Activated T-cell treated with anti-CD3 and anti-CD28 coated beads, Interleukin-2, amount 50 U/mL, for 4 hours (primary cell): ENCODE results near the gene DDX60. TPM values are rescaled to one million over a fixed set of nuclear protein-coding genes. Genes with fewer than 3 reads are reported as not detected.
A peak's percentile ranks its signal among the peaks of the same experiment; 100 is the strongest.
"Not testable (repeated sequence)": the region's sequence is repeated elsewhere in the genome, so short reads cannot be mapped to it uniquely, and the experiment has no call there.

Experiments used
- ATAC-seq, 2 donors: fragments of 200-7000 bp; cut with Tn5 transposase; one replicate each; pipeline ENCODE4 v1.10.0; 2021
- DNase-seq: peaks from one replicate; pipeline ENCODE4 v3.0.0-alpha.2; 2020
- H3K27me3 Mint-ChIP-seq: one replicate; pipeline ENCODE4 v1.8.0; 2021; ENCODE audit warnings: low read depth, mixed read lengths
- H3K36me3 Mint-ChIP-seq: one replicate; pipeline ENCODE4 v1.8.0; 2022; ENCODE audit warnings: mixed read lengths; ENCODE audit not compliant: insufficient read depth
- H3K4me1 Mint-ChIP-seq: one replicate; pipeline ENCODE4 v1.8.0; 2021; ENCODE audit warnings: low read depth, mixed read lengths
- H3K4me3 Mint-ChIP-seq: one replicate; pipeline ENCODE4 v1.8.0; 2021; ENCODE audit warnings: mild to moderate bottlenecking, moderate library complexity, mixed read lengths
- H3K9me3 Mint-ChIP-seq: one replicate; pipeline ENCODE4 v1.8.0; 2021; ENCODE audit warnings: mixed read lengths
- total RNA-seq, 3 donors: library from RNA; stranded (reverse); gene quantifications; one replicate each; pipeline ENCODE4 v1.2.1, GENCODE V29; 2021

DDX60 gene, protein sequence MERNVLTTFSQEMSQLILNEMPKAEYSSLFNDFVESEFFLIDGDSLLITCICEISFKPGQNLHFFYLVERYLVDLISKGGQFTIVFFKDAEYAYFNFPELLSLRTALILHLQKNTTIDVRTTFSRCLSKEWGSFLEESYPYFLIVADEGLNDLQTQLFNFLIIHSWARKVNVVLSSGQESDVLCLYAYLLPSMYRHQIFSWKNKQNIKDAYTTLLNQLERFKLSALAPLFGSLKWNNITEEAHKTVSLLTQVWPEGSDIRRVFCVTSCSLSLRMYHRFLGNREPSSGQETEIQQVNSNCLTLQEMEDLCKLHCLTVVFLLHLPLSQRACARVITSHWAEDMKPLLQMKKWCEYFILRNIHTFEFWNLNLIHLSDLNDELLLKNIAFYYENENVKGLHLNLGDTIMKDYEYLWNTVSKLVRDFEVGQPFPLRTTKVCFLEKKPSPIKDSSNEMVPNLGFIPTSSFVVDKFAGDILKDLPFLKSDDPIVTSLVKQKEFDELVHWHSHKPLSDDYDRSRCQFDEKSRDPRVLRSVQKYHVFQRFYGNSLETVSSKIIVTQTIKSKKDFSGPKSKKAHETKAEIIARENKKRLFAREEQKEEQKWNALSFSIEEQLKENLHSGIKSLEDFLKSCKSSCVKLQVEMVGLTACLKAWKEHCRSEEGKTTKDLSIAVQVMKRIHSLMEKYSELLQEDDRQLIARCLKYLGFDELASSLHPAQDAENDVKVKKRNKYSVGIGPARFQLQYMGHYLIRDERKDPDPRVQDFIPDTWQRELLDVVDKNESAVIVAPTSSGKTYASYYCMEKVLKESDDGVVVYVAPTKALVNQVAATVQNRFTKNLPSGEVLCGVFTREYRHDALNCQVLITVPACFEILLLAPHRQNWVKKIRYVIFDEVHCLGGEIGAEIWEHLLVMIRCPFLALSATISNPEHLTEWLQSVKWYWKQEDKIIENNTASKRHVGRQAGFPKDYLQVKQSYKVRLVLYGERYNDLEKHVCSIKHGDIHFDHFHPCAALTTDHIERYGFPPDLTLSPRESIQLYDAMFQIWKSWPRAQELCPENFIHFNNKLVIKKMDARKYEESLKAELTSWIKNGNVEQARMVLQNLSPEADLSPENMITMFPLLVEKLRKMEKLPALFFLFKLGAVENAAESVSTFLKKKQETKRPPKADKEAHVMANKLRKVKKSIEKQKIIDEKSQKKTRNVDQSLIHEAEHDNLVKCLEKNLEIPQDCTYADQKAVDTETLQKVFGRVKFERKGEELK (N-terminal part only)
- 1 to 10 TPM; 3.4 to 3.9 (median 3.7) TPM for total RNA-seq

DNA sequence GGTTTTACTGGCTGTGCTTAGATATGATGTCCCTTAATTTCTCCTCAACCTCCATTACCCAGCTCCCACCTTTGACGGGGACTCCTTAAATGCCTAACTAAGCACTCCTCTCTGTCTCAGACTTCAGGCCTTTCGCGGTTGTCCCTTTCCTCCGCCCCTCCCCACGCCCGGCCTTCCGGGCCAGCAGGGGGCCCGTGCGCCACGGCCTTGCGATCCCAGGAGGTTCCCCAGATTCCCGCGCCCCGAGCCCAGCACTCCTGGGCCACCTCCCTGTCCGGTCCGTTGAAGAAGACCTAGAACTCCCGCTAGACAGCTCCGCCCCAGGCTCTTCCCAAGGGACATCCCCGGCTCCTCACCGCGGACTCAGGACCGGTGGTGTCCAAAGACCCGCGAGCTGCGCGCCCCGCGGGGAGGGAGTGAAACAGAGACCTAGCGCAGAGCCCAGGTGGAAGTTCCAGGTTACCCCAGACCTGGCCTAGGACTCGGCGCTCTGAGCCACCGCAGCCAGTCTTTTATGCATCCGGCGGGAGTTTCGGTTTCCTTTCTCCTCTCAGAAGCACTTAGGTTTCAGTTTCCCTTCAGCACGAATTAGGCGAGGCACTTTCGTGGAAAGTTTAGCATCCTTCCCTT is at the start of gene DDX60:
TSS of gene DDX60 (minus strand) at position 487 of the 630 bp plus-strand sequence. CDS start 7,493 bp downstream, outside the sequence.
- H3K36me3 Mint-ChIP-seq, result peaks cover 7% of the 10 kb centered on the region
- no peaks in the 10 kb centered on the region for H3K27me3 Mint-ChIP-seq
- peak; percentile 80 for DNase-seq
- H3K4me1 Mint-ChIP-seq, result peaks cover 52% of the 10 kb centered on the region
- no peaks in the 10 kb centered on the region for H3K9me3 Mint-ChIP-seq
- peak within 1 kb of the TSS; percentile 91 for H3K4me3 Mint-ChIP-seq
- ATAC-seq, result peak; percentile 96 to 97

DNA sequence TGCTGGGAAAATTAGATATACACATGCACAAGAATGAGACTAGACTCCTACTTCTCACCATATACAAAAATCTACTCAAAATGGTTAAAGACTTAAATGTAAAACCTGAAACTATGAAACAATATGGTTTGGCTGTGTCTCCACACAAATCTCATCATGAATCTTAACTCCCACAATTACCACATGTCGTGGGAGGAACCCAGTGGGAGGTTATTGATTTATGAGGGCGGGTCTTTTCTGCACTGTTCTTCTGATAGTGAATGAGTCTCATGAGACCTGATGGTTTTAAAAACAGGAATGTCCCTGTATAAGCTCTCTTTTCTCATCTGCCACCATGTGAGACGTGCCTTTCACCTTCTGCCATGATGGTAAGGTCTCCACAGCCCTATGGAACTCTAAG is 48.5 kb upstream of the DDX60 start:
- ATAC-seq, result no peak
- H3K4me1 Mint-ChIP-seq, result peaks cover 5% of the 10 kb centered on the region
- no peaks in the 10 kb centered on the region for H3K27me3 Mint-ChIP-seq
- no peak for DNase-seq
- H3K4me3 Mint-ChIP-seq, result no peak overlapping the region
- H3K9me3 Mint-ChIP-seq, result no peaks in the 10 kb centered on the region
- H3K36me3 Mint-ChIP-seq, result peaks cover 74% of the 10 kb centered on the region

DNA sequence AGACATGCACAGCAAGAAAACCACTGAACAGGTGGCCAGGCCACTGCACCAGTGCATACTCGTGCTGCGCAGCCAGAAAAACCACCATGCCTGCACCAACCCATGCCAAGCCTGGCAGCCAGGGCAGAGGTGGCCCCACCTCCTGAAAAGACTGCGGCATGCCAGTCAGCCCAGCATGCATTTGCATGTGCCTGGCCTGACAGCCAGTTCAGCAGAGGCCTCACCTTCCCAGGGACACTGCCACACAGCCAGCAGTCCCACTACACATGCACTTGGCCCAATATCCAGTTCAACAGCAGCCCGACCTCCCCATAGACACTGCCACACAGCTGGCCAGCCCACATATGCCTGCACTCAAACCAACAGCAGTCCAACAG is 43.5 kb upstream of the DDX60 start:
- H3K27me3 Mint-ChIP-seq, result no peaks in the 10 kb centered on the region
- ATAC-seq (no peak), DNase-seq (no peak)
- H3K9me3 Mint-ChIP-seq, result peaks cover 3% of the 10 kb centered on the region
- no peak overlapping the region for H3K4me3 Mint-ChIP-seq
- H3K4me1 Mint-ChIP-seq, result peaks cover 5% of the 10 kb centered on the region
- H3K36me3 Mint-ChIP-seq, result peaks cover 76% of the 10 kb centered on the region

DNA sequence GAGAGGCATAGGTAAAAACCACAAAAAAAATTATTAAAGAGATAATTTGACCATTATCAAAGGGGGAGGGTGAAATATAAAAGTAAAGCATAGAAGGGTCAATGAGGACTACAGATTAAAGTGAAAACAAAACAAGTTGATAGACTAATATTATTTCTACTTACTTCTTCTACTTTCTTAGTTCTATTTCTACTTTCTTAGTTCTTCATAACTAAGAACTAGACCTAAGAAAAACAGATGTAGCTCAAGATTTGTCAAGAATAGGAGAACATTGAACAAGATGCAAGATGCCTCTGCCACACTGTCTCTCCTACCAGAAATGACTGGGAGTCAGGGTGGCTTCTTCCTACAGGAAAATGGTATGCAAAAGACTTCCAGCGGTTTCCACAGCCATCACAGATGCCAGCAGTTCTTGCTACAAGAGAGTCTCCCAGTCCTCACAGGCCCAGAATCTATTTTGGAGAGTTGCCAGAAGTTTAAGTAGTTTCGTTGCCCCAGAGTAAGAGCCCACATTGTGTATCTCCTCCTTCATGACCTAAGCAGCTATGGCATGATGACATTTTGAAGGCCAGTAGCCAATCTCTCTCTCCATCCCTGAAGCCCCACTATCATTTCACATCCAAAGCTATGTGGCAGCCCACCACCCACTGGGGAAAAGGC is 42.9 kb upstream of the DDX60 start:
- H3K36me3 Mint-ChIP-seq, result peaks cover 79% of the 10 kb centered on the region
- no peaks in the 10 kb centered on the region for H3K27me3 Mint-ChIP-seq
- peaks cover 3% of the 10 kb centered on the region for H3K9me3 Mint-ChIP-seq
- ATAC-seq, result no peak
- H3K4me1 Mint-ChIP-seq, result peaks cover 5% of the 10 kb centered on the region
- DNase-seq, result no peak
- no peak overlapping the region for H3K4me3 Mint-ChIP-seq

DNA sequence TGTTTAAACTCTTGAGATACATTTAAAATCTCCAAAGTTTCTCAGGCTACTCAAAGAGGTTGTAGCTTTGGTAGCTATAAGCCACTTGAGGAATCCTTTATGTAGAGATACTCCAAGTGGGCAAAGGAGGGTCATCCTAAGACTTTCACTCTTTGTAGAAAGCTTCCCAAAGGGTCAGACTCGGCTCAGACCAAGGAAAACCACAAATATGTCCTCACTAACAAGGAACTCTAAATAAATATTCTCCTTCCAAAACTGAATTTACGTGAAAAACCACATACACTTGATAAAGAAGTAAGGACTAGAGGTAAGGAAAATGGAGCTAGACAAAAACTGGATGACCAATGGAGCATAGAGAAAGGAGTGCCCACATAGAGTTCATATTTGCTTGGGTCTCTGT is 41.7 kb upstream of the DDX60 start:
- peaks cover 80% of the 10 kb centered on the region for H3K36me3 Mint-ChIP-seq
- ATAC-seq, result no peak
- H3K27me3 Mint-ChIP-seq, result no peaks in the 10 kb centered on the region
- no peak for DNase-seq
- no peak overlapping the region for H3K4me3 Mint-ChIP-seq
- peaks cover 3% of the 10 kb centered on the region for H3K9me3 Mint-ChIP-seq
- peaks cover 5% of the 10 kb centered on the region for H3K4me1 Mint-ChIP-seq

DNA sequence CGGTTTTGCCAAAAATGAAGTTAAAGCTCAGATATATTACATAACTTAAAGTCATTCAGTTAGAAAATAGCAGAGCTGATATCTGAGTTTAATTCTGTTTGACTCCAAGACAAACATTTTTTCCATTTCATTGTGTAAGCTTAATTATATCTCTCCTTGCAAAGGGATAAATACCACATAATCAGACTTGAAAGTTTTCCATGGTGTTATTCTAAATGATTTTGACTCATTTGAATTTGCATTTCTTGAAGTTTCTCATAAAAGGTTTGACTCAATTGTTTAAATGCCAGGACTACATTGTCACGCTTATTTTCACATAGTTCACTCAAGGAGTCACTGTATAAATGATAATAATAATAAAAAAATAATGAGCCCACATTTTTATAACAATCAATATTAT is 39.4 kb upstream of the DDX60 start:
- H3K27me3 Mint-ChIP-seq, result no peaks in the 10 kb centered on the region
- ATAC-seq, result no peak
- peaks cover 66% of the 10 kb centered on the region for H3K36me3 Mint-ChIP-seq
- no peak overlapping the region for H3K4me3 Mint-ChIP-seq
- no peak for DNase-seq
- H3K4me1 Mint-ChIP-seq, result peaks cover 1% of the 10 kb centered on the region
- H3K9me3 Mint-ChIP-seq, result peaks cover 13% of the 10 kb centered on the region

DNA sequence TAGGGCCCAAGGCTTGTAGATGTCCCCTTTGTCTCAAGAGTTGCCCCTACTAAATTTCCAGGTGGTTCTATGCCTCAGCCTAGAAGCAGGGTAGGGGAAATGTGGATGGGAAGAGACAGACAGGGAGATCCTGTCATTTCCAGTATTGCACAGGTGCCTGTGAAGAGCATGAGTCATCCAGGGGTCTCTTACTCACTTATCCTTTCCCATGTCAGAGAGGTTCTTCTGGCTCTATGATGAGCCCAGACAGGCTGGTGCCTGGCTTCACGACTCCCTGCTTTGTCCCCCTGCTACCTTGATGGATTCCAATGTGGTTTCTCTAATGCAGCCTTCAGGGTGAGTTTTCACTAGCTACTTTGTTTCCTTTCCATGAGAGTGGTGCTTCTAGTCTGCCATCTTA is 35.2 kb upstream of the DDX60 start:
- H3K4me1 Mint-ChIP-seq, result no peaks in the 10 kb centered on the region

DNA sequence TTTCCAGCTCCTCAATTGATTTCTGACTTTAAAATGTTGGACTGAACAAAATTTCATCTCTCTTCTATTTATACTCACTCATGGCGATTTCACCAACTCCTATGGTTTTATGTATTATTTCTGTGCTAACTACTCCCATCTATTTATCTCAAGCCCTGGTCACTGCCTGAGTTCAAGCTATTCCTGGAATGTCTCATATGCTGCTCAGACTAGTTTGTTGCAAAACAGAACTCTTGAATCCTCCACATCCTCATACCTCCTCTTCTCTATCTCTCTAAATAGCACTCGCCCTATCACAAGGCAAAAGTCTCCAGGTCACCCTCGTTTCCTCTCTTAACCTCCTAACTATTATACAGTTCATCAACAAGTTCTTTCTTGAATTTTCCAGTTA is 19.0 kb upstream of the DDX60 start:
- no peak for ATAC-seq
- peaks cover 2% of the 10 kb centered on the region for H3K4me1 Mint-ChIP-seq
- H3K9me3 Mint-ChIP-seq, result peaks cover 14% of the 10 kb centered on the region
- DNase-seq, result no peak
- no peak overlapping the region for H3K4me3 Mint-ChIP-seq
- H3K27me3 Mint-ChIP-seq, result no peaks in the 10 kb centered on the region
- peaks cover 3% of the 10 kb centered on the region for H3K36me3 Mint-ChIP-seq

More for the DNA sequence above, 35.2 kb upstream of the DDX60 start:
- Mint-ChIP-seq H3K27me3 (no peaks in the 10 kb centered on the region), H3K4me3 (no peak overlapping the region), H3K9me3 (peaks cover 48% of the 10 kb centered on the region), H3K36me3 (peaks cover 32% of the 10 kb centered on the region)
- no peak for ATAC-seq
- DNase-seq, result no peak

DNA sequence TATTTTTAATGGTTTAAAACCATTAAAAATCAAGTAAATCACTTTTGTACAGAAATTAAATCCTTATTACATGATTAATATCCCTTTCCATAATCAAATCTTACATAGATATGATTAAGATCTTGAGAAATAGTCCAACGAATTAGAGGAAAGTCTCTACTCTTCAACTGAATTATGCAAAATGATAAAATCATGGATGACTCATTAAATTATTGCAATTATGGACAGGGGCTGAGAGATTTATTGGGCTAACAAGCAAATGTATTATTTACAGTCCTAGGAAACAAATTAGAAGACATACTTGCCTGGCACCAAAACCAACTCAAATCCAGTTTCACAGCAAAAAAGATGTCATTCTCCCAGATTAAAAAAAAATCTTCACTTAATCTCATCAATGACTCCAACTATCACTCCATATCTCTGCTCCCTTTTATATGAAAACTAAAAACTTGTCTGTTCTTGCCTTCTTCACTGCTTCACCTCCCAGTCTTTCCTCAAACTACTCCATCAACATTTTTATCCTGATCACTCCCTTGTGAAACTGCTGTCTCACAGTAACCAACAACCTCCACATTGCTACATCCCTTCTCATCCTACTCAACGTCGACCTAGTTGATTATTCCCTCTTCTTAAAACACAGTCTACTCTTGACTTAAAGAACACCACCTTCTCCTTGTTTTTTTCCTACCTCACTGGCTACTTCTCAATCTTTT is 18.4 kb upstream of the DDX60 start:
- Mint-ChIP-seq H3K9me3 (peaks cover 9% of the 10 kb centered on the region), H3K36me3 (no peaks in the 10 kb centered on the region), H3K4me3 (no peak overlapping the region), H3K4me1 (peaks cover 2% of the 10 kb centered on the region), H3K27me3 (no peaks in the 10 kb centered on the region)
- no peak for DNase-seq
- no peak for ATAC-seq

DNA sequence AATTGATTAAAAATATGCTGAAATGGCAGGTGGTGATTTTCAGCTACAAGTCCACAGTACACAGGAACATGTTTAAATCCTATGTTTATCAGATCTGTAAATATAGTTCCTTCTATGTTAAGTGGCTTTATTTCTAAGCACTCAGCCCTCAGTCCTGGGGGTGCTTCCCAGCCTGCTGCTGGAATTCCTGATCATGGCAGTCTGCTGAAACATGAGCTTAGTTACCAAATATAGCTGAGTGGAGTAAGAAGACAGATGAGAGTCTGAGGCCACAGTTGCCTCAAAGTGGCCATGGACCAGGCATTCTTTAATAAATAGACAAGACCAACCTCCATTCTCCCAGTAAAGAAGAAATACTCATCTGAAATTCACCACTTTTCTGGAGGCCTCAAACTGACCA is 17.1 kb upstream of the DDX60 start:
- Mint-ChIP-seq H3K36me3 (no peaks in the 10 kb centered on the region), H3K27me3 (no peaks in the 10 kb centered on the region), H3K4me1 (peaks cover 2% of the 10 kb centered on the region), H3K4me3 (no peak overlapping the region), H3K9me3 (no peaks in the 10 kb centered on the region)
- no peak for DNase-seq
- no peak for ATAC-seq

DNA sequence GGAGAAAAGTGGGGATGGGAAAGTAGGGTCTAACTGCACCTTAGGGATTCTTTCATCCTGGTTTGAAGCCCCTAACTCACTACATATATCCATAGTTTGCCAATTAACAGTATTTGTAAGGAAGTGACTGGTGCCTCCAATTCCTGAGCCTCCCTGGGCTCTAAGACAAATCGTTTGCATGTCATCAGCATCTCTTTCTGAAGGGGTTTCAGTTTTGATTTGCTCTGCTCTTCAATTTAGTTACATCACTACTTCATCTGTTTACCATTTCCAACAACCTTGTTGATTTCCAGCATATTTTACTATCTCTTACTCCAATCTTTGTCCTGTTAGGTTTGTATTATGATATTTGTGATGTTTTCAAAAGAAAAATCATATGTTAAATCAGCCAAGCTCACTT is 15.5 kb upstream of the DDX60 start:
- Mint-ChIP-seq H3K4me3 (no peak overlapping the region), H3K36me3 (no peaks in the 10 kb centered on the region), H3K9me3 (no peaks in the 10 kb centered on the region), H3K4me1 (peaks cover 2% of the 10 kb centered on the region), H3K27me3 (no peaks in the 10 kb centered on the region)
- DNase-seq (no peak), ATAC-seq (no peak)

DNA sequence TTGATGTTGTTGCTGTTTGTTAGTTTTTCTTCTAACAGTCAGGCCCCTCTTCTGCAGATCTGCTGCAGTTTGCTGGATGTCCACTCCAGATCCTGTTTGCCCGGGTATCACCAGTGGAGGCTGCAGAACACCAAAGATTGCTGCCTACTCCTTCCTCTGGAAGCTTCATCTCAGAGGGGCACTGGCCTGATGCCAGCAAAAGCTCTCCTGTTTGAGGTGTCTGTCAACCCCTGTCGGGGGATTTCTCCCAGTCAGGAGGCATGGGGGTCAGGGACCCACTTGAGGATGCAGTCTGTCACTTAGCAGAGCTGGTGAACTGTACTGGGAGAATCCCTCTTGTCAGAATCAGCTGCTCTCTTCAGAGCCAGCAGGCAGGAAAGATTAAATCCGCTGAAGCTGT is 12.0 kb upstream of the DDX60 start:
- H3K9me3 Mint-ChIP-seq, H3K4me3 Mint-ChIP-seq, ATAC-seq, H3K4me1 Mint-ChIP-seq, H3K27me3 Mint-ChIP-seq, DNase-seq, H3K36me3 Mint-ChIP-seq: not testable (repeated sequence)

DNA sequence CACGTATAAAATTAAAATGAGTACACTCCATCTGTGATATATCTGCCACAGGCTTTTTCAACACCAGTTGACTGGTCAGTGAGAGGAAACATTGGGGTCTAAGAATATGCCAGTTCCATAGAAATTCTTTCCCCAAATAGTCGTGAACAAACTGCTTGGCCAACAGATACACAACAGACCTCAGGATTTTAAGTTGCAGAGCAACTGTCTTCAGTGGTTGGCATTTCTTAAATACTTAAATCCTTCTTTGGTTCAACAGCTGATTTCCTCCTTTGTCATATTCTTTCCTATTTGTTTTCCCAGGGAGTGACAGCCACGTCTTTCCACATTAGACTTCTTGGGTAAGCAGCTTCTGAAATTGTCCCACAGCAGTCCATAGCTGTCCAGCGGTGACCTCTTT is 7.0 kb upstream of the DDX60 start:
- DNase-seq (no peak), ATAC-seq (no peak)
- Mint-ChIP-seq H3K4me1 (peaks cover 5% of the 10 kb centered on the region), H3K27me3 (no peaks in the 10 kb centered on the region), H3K9me3 (no peaks in the 10 kb centered on the region), H3K36me3 (peaks cover 3% of the 10 kb centered on the region), H3K4me3 (no peak overlapping the region)
